HEK293 (cell line): ENCODE measurements around the gene MYO18B.
A peak's percentile ranks its signal among the peaks of the same experiment; 100 is the strongest.

Experiments
- CTCF ChIA-PET: fragments of 350-600 bp; formaldehyde crosslinking; extraction: SDS; loops from one replicate; lab custom pipeline; 2021; ENCODE audit warnings: antibody characterized with exemption; lab: Yijun Ruan, JAX
- POLR2A ChIA-PET: fragments of 300-600 bp; formaldehyde crosslinking; extraction: SDS; loops from one replicate; lab custom pipeline; 2020; ENCODE audit warnings: antibody characterized with exemption, inconsistent platforms; lab: Yijun Ruan, JAX
- H3K27ac ChIP-seq: fragments of 200-500 bp; sonication (Bioruptor generic); 2 replicates; pipeline ENCODE4 v1.5.1; 2014; ENCODE audit warnings: low read depth, low read length, control low read depth, inconsistent platforms; ENCODE audit errors: extremely low read depth
- H3K36me3 ChIP-seq, 2 experiments: fragments of 200-500 bp in 1 of 2; sonication (Bioruptor generic) in 1 of 2; 1 replicate in 1 of 2; 2 replicates in 1 of 2; pipeline ENCODE4 v1.5.1; 2014 to 2017; ENCODE audit warnings: inconsistent platforms in 2 of 2, low read length in 2 of 2; ENCODE audit not compliant: control insufficient read depth in 2 of 2, insufficient read depth in 1 of 2
- H3K4me1 ChIP-seq: fragments of 200-500 bp; sonication (Bioruptor generic); 2 replicates; pipeline ENCODE4 v1.5.1; 2014; ENCODE audit warnings: mild to moderate bottlenecking, low read length, inconsistent platforms; ENCODE audit not compliant: control insufficient read depth, insufficient read depth
- H3K4me3 ChIP-seq: 2 replicates; pipeline ENCODE4 v1.5.1; 2011; ENCODE audit warnings: low read depth, mild to moderate bottlenecking, control low read depth, low read length, moderate library complexity
- H3K9me3 ChIP-seq: fragments of 200-500 bp; sonication (Bioruptor generic); 2 replicates; pipeline ENCODE4 v1.5.1; 2014; ENCODE audit warnings: low read depth, low read length, inconsistent platforms; ENCODE audit not compliant: control insufficient read depth, insufficient read depth
- FEZF1 ChIP-seq: fragments of 450-650 bp; formaldehyde crosslinking; IDR thresholded peaks from 2 replicates; pipeline ENCODE4 v1.5.1; 2016; ENCODE audit warnings: missing biosample characterization, missing genetic modification characterization
- GFI1B ChIP-seq: fragments of 450-650 bp; formaldehyde crosslinking; IDR thresholded peaks from 2 replicates; pipeline ENCODE4 v1.5.1; 2016; ENCODE audit warnings: missing biosample characterization, missing genetic modification characterization
- GLIS1 ChIP-seq: fragments of 450-650 bp; formaldehyde crosslinking; IDR thresholded peaks from 2 replicates; pipeline ENCODE4 v1.5.1; 2016; ENCODE audit warnings: missing biosample characterization, missing genetic modification characterization
- TRIM28 ChIP-seq: IDR thresholded peaks from 2 replicates; pipeline ENCODE4 v1.6.1; 2011; ENCODE audit warnings: low read length, control low read depth, borderline replicate concordance
- ZIC2 ChIP-seq: fragments of 450-650 bp; formaldehyde crosslinking; IDR thresholded peaks from 2 replicates; pipeline ENCODE4 v1.5.1; 2016; ENCODE audit warnings: missing biosample characterization, missing genetic modification characterization
- ZNF311 ChIP-seq: fragments of 450-650 bp; formaldehyde crosslinking; IDR thresholded peaks from 2 replicates; pipeline ENCODE4 v1.5.1; 2017; ENCODE audit warnings: missing biosample characterization, missing genetic modification characterization, borderline replicate concordance
- ZNF354C ChIP-seq: fragments of 450-650 bp; formaldehyde crosslinking; IDR thresholded peaks from 2 replicates; pipeline ENCODE4 v1.5.1; 2016; ENCODE audit warnings: missing biosample characterization, missing genetic modification characterization, low read depth, borderline replicate concordance
- ZNF37A ChIP-seq: fragments of 450-650 bp; IDR thresholded peaks from 2 replicates; pipeline ENCODE4 v1.5.1; 2018; ENCODE audit warnings: missing biosample characterization, missing genetic modification characterization
- ZNF391 ChIP-seq: fragments of 450-650 bp; formaldehyde crosslinking; IDR thresholded peaks from 2 replicates; pipeline ENCODE4 v1.5.1; 2016; ENCODE audit warnings: low read depth, missing biosample characterization, missing genetic modification characterization, borderline replicate concordance
- ZNF416 ChIP-seq: fragments of 450-650 bp; formaldehyde crosslinking; IDR thresholded peaks from 2 replicates; pipeline ENCODE4 v1.5.1; 2016; ENCODE audit warnings: missing biosample characterization, missing genetic modification characterization
- ZNF610 ChIP-seq: fragments of 450-650 bp; formaldehyde crosslinking; IDR thresholded peaks from 2 replicates; pipeline ENCODE4 v1.5.1; 2016; ENCODE audit warnings: missing biosample characterization, missing genetic modification characterization, borderline replicate concordance
- ZNF621 ChIP-seq: fragments of 450-650 bp; formaldehyde crosslinking; IDR thresholded peaks from 2 replicates; pipeline ENCODE4 v1.5.1; 2017; ENCODE audit warnings: missing biosample characterization, missing genetic modification characterization
- ZNF660 ChIP-seq: fragments of 450-650 bp; IDR thresholded peaks from 2 replicates; pipeline ENCODE4 v1.5.1; 2018; ENCODE audit warnings: missing biosample characterization, mild to moderate bottlenecking, missing genetic modification characterization
- ZNF664 ChIP-seq: fragments of 450-650 bp; formaldehyde crosslinking; IDR thresholded peaks from 2 replicates; pipeline ENCODE4 v1.5.1; 2016; ENCODE audit warnings: missing biosample characterization, missing genetic modification characterization
- ZNF707 ChIP-seq: fragments of 450-650 bp; formaldehyde crosslinking; IDR thresholded peaks from 2 replicates; pipeline ENCODE4 v1.5.1; 2016; ENCODE audit warnings: missing biosample characterization, missing genetic modification characterization
- ZNF837 ChIP-seq: fragments of 450-650 bp; formaldehyde crosslinking; IDR thresholded peaks from 2 replicates; pipeline ENCODE4 v1.5.1; 2016; ENCODE audit warnings: missing biosample characterization, missing genetic modification characterization
- TF ChIP-seq, protein P1 (sequence below): fragments of 450-650 bp; formaldehyde crosslinking; IDR thresholded peaks from 2 replicates; pipeline ENCODE4 v1.5.1; 2017; ENCODE audit warnings: missing biosample characterization, missing genetic modification characterization
- TF ChIP-seq, protein P2 (sequence below): fragments of 450-650 bp; formaldehyde crosslinking; optimal IDR thresholded peaks from 2 replicates; pipeline ENCODE3; 2016; ENCODE audit warnings: missing biosample characterization, mild to moderate bottlenecking, missing genetic modification characterization
- TF ChIP-seq, protein P3 (sequence below): fragments of 450-650 bp; IDR thresholded peaks from 2 replicates; pipeline ENCODE4 v1.5.1; 2018; ENCODE audit warnings: missing biosample characterization, mild to moderate bottlenecking, missing genetic modification characterization
- TF ChIP-seq, protein P4 (sequence below): fragments of 450-650 bp; formaldehyde crosslinking; IDR thresholded peaks from 2 replicates; pipeline ENCODE4; 2016; ENCODE audit warnings: missing biosample characterization, missing genetic modification characterization
- TF ChIP-seq, protein P5 (sequence below): fragments of 450-650 bp; formaldehyde crosslinking; IDR thresholded peaks from 2 replicates; pipeline ENCODE4 v1.5.1; 2016; ENCODE audit warnings: missing biosample characterization, missing genetic modification characterization

Gene MYO18B

DNA sequence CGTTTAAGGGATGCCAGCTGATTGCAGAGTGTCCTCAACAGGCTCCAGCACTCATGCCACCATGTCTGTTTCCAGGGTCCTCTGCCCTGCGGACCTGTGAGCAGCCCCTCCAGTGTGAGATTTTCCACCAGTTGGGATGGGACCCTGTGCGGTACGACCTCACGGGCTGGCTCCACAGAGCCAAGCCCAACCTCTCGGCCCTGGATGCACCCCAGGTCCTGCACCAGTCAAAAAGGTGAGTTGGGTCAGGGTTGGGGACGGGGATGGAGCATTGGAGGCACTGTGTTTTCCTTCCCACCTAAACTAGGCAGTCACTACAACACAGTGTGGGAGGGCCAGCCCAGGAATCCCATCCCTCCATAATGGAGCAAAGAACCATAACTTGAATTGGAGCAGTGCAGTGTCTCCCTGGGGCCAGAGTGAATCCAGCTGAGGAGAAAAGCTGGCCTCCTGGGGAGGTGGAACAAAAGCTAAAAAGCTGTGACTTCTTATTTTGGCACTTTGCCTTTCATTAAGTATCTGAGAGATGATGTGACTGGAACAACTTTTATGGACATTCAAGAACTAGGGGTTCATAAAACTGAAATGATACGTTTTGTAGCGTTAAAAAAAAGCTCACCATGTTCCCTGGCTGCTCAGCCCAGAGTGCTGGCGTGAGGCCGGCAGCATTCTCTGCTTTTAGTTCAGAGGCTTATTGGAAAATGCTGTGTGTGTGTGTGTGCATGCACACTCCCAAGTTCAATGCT lies 101.8 kb downstream of the MYO18B start:
- Histone ChIP-seq H3K27ac (no peak overlapping the region), H3K4me1 (no peaks in the 10 kb centered on the region), H3K4me3 (no peak overlapping the region), H3K36me3 (no peaks in the 10 kb centered on the region), H3K9me3 (no peaks in the 10 kb centered on the region)
- ChIA-PET POLR2A (no interaction called here), CTCF (interaction anchor here (2.6 kb wide), 1 partner anchor 10 kb away, joined by 9 read pairs; no protein-coding TSS in a partner anchor)
- TF ChIP-seq, protein P1, sequence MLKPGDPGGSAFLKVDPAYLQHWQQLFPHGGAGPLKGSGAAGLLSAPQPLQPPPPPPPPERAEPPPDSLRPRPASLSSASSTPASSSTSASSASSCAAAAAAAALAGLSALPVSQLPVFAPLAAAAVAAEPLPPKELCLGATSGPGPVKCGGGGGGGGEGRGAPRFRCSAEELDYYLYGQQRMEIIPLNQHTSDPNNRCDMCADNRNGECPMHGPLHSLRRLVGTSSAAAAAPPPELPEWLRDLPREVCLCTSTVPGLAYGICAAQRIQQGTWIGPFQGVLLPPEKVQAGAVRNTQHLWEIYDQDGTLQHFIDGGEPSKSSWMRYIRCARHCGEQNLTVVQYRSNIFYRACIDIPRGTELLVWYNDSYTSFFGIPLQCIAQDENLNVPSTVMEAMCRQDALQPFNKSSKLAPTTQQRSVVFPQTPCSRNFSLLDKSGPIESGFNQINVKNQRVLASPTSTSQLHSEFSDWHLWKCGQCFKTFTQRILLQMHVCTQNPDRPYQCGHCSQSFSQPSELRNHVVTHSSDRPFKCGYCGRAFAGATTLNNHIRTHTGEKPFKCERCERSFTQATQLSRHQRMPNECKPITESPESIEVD (tag by site-specific recombination): no peak
- TF ChIP-seq ZNF837: no peak
- no peak for TF ChIP-seq ZNF311 (tag by site-specific recombination)
- TF ChIP-seq GLIS1 (tag by site-specific recombination): peak; percentile 47
- TF ChIP-seq FEZF1 (tag by site-specific recombination): no peak
- TF ChIP-seq ZIC2 (tag by site-specific recombination): peak; percentile 55

DNA sequence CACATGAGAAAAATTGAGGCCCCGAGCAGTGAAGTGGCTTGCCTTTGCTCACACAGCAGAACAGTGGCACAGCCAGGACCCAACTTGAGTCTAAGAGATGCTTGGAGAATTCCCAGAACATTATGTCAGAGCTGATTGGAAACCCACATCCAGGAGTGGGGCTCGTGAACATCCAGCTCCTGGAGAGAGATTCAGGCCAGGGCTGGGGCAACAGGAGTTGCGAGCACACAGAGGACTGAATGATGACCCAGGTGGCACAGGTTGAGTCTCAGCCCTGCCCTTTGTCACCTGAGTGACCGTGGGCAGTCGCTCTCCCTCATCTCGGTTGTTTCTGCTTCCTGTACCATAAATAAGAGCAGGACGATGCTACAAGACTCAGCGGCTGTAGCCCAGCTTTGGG lies 102.6 kb downstream of the MYO18B start:
- no peaks in the 10 kb centered on the region for H3K4me1 ChIP-seq
- no peaks in the 10 kb centered on the region for H3K36me3 ChIP-seq
- H3K4me3 ChIP-seq: no peak overlapping the region
- POLR2A ChIA-PET: no interaction called here
- no peaks in the 10 kb centered on the region for H3K9me3 ChIP-seq
- TF ChIP-seq ZNF391 (tag by site-specific recombination): no peak
- no peak for TF ChIP-seq ZNF664 (tag by site-specific recombination)
- TF ChIP-seq, protein P2, sequence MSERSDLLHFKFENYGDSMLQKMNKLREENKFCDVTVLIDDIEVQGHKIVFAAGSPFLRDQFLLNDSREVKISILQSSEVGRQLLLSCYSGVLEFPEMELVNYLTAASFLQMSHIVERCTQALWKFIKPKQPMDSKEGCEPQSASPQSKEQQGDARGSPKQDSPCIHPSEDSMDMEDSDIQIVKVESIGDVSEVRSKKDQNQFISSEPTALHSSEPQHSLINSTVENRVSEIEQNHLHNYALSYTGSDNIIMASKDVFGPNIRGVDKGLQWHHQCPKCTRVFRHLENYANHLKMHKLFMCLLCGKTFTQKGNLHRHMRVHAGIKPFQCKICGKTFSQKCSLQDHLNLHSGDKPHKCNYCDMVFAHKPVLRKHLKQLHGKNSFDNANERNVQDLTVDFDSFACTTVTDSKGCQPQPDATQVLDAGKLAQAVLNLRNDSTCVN: no peak
- TF ChIP-seq ZNF354C (tag by site-specific recombination): no peak
- TF ChIP-seq, protein P3, sequence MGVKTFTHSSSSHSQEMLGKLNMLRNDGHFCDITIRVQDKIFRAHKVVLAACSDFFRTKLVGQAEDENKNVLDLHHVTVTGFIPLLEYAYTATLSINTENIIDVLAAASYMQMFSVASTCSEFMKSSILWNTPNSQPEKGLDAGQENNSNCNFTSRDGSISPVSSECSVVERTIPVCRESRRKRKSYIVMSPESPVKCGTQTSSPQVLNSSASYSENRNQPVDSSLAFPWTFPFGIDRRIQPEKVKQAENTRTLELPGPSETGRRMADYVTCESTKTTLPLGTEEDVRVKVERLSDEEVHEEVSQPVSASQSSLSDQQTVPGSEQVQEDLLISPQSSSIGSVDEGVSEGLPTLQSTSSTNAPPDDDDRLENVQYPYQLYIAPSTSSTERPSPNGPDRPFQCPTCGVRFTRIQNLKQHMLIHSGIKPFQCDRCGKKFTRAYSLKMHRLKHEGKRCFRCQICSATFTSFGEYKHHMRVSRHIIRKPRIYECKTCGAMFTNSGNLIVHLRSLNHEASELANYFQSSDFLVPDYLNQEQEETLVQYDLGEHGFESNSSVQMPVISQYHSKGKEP: no peak
- TF ChIP-seq ZNF707 (tag by site-specific recombination): no peak
- TF ChIP-seq ZNF37A (tag by site-specific recombination): no peak
- TF ChIP-seq ZNF660 (tag by site-specific recombination): no peak
- no peak for TF ChIP-seq ZNF621 (tag by site-specific recombination)
- TF ChIP-seq, protein P4, sequence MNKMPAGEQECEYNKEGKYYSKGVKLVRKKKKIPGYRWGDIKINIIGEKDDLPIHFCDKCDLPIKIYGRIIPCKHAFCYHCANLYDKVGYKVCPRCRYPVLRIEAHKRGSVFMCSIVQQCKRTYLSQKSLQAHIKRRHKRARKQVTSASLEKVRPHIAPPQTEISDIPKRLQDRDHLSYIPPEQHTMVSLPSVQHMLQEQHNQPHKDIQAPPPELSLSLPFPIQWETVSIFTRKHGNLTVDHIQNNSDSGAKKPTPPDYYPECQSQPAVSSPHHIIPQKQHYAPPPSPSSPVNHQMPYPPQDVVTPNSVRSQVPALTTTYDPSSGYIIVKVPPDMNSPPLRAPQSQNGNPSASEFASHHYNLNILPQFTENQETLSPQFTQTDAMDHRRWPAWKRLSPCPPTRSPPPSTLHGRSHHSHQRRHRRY (tag by site-specific recombination): no peak
- TF ChIP-seq, protein P5, sequence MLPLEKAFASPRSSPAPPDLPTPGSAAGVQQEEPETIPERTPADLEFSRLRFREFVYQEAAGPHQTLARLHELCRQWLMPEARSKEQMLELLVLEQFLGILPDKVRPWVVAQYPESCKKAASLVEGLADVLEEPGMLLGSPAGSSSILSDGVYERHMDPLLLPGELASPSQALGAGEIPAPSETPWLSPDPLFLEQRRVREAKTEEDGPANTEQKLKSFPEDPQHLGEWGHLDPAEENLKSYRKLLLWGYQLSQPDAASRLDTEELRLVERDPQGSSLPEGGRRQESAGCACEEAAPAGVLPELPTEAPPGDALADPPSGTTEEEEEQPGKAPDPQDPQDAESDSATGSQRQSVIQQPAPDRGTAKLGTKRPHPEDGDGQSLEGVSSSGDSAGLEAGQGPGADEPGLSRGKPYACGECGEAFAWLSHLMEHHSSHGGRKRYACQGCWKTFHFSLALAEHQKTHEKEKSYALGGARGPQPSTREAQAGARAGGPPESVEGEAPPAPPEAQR (tag by site-specific recombination): no peak
- TF ChIP-seq ZNF416 (tag by site-specific recombination): no peak
- no peak for TF ChIP-seq ZNF610
- TF ChIP-seq TRIM28: no peak
- no peak for TF ChIP-seq GFI1B
- no peak overlapping the region for H3K27ac ChIP-seq
- CTCF ChIA-PET: interaction anchor here (0.7 to 2.6 kb wide), 2 partner anchors 10 to 135 kb away, joined by 3 to 9 read pairs; no protein-coding TSS in a partner anchor
